Right lobe of liver (tissue), 4 donors: ENCODE results near the gene ISCA2.

Experiments
- POLR2A ChIP-seq: fragments of 450-650 bp; IDR thresholded peaks from one replicate; pipeline ENCODE4 v1.6.1; 2017; ENCODE audit warnings: antibody characterized with exemption, mild to moderate bottlenecking
- TF ChIP-seq, protein P1 (sequence below), 4 donors: fragments of 200-600 bp in 3 of 4; fragments of 450-650 bp in 1 of 4; IDR thresholded peaks; one replicate each; pipeline versions ENCODE4 v1.5.1 to v1.8.0; 2016 to 2022; ENCODE audit warnings: antibody characterized with exemption in 4 of 4, mild to moderate bottlenecking in 2 of 4
- donor health status: DM: no; HTN: no; CAD: no.
- donor health status: DM: no; HTN: no; CAD: no.
- donor health status: DM: no; HTN: yes; CAD: no.

- no peak for TF ChIP-seq POLR2A
- TF ChIP-seq, protein P1, sequence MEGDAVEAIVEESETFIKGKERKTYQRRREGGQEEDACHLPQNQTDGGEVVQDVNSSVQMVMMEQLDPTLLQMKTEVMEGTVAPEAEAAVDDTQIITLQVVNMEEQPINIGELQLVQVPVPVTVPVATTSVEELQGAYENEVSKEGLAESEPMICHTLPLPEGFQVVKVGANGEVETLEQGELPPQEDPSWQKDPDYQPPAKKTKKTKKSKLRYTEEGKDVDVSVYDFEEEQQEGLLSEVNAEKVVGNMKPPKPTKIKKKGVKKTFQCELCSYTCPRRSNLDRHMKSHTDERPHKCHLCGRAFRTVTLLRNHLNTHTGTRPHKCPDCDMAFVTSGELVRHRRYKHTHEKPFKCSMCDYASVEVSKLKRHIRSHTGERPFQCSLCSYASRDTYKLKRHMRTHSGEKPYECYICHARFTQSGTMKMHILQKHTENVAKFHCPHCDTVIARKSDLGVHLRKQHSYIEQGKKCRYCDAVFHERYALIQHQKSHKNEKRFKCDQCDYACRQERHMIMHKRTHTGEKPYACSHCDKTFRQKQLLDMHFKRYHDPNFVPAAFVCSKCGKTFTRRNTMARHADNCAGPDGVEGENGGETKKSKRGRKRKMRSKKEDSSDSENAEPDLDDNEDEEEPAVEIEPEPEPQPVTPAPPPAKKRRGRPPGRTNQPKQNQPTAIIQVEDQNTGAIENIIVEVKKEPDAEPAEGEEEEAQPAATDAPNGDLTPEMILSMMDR (IDR thresholded peaks at IDR 0.05), result no peak
These were observed 17.0 kb upstream of the ISCA2 start for GRCh38 chr14:74476607-74477006.
